HFFc6 (cell line): ENCODE results near the gene NAV2. TPM values are rescaled to one million over a fixed set of nuclear protein-coding genes. Genes with fewer than 3 reads are reported as not detected.
A peak's percentile ranks its signal among the peaks of the same experiment; 100 is the strongest.

Experiments used
- DNase-seq: peaks from one replicate; pipeline ENCODE4 v3.0.0-alpha.2; 2018
- H3K27ac Mint-ChIP-seq: 2 replicates; pipeline ENCODE4 v1.8.0; 2020; ENCODE audit warnings: mild to moderate bottlenecking, mixed read lengths
- H3K27me3 Mint-ChIP-seq: 2 replicates; pipeline ENCODE4 v1.8.0; 2021; ENCODE audit warnings: mild to moderate bottlenecking, moderate library complexity, mixed read lengths; ENCODE audit not compliant: insufficient read depth
- H3K36me3 Mint-ChIP-seq: 2 replicates; pipeline ENCODE4 v1.8.0; 2021; ENCODE audit warnings: low read depth, mixed read lengths
- H3K4me1 Mint-ChIP-seq: 2 replicates; pipeline ENCODE4 v1.8.0; 2020; ENCODE audit warnings: low read depth, mixed read lengths
- H3K4me3 Mint-ChIP-seq: 2 replicates; pipeline ENCODE4 v1.8.0; 2020; ENCODE audit warnings: mild to moderate bottlenecking, moderate library complexity, mixed read lengths
- H3K9me3 Mint-ChIP-seq: 2 replicates; pipeline ENCODE4 v1.8.0; 2020; ENCODE audit warnings: mild to moderate bottlenecking, mixed read lengths
- total RNA-seq, 6 experiments: library from RNA; stranded (reverse); fragmentation: NEBNext Ultra II Directional; extraction: Animal tissue kit (Norgen Biotek cat#: 25700); gene quantifications; 2 replicates in 1 of 6; 3 replicates in 5 of 6; pipeline ENCODE4 v1.2.3, GENCODE V29; 2021
- TF ChIP-seq, protein P1 (sequence below): fragments of 200-600 bp; sonication (generic); IDR thresholded peaks from 2 replicates; pipeline ENCODE4 v1.5.0; 2021; ENCODE audit warnings: antibody characterized with exemption, mild to moderate bottlenecking

Gene NAV2
- total RNA-seq, 6 experiments from 2014 or later = 12.4 to 34.9 (median 31.8) TPM

DNA sequence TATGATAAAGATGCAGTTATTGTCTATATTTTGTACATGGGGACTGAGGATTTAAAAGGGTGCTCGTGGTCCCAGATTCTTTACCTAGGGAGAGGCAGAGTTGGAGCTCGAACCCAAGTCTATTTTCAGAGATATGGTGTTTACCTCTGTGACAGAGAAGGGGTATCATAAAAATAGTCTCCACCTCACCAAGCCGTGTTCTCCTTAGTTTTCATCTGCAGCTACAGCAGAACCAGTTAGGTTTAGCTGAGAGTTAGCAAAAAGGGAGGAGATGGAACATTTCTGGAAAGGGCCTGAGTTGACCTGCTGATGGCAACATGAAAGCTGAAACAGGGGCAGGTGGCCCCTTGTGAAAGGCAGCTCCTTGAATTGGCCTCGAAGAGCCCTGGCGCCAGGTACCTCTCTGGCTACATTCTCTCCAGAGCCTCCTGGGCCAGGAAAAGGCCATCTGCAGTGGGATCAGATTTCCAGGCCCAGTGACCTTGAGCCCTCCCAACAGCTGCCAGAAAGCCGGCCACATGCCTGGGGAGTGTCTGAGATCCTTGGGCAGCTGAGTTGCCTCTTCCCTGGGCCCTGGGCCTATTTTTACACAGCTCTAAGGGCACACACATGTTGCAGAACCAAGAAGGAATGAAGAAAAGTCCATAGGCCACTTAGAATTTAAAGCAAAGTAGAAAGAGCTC, 136.6 kb downstream of the NAV2 start:
- Mint-ChIP-seq H3K9me3 (no peaks in the 10 kb centered on the region), H3K36me3 (peaks cover 19% of the 10 kb centered on the region), H3K4me3 (no peak overlapping the region), H3K27me3 (no peaks in the 10 kb centered on the region; the same call in 1 of the 2 replicates), H3K4me1 (peaks cover 44% of the 10 kb centered on the region), H3K27ac (no peak overlapping the region; the same call in 1 of the 2 replicates)
- TF ChIP-seq, protein P1, sequence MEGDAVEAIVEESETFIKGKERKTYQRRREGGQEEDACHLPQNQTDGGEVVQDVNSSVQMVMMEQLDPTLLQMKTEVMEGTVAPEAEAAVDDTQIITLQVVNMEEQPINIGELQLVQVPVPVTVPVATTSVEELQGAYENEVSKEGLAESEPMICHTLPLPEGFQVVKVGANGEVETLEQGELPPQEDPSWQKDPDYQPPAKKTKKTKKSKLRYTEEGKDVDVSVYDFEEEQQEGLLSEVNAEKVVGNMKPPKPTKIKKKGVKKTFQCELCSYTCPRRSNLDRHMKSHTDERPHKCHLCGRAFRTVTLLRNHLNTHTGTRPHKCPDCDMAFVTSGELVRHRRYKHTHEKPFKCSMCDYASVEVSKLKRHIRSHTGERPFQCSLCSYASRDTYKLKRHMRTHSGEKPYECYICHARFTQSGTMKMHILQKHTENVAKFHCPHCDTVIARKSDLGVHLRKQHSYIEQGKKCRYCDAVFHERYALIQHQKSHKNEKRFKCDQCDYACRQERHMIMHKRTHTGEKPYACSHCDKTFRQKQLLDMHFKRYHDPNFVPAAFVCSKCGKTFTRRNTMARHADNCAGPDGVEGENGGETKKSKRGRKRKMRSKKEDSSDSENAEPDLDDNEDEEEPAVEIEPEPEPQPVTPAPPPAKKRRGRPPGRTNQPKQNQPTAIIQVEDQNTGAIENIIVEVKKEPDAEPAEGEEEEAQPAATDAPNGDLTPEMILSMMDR = no peak
- DNase-seq = no peak

DNA sequence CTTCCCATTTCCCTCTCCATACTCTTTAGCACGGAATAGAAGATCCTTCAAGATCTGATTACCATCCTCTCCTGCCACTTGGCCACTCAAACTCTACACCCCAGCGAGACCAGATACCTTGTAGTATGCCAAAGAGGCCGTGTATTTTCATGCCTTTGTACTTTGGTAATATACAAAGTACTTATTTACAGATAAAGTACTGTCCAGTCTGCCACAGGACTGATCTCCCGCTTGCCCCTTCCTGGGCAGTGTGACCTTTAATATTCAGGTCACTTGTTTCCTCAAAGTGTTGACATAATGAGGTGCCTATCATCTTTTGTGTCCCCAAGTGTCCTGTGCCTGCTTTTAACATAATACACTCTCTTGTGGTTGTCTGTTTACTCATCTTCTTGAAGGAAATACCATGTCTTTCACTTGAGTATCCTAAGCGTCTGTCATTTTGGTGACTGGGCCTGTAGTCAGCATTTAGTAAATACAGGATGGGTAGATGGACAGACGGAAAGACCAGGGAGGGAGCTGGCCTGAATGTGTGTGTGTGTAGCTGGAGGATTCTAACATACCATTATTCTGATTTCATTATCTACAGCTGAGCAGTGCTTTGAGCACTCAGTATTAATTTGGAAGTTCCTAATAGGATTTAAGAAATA, 137.4 kb downstream of the NAV2 start:
- TF ChIP-seq, protein P1 = no peak
- H3K9me3 Mint-ChIP-seq = no peaks in the 10 kb centered on the region
- no peaks in the 10 kb centered on the region; the same call in 1 of the 2 replicates for H3K27me3 Mint-ChIP-seq
- peaks cover 19% of the 10 kb centered on the region for H3K36me3 Mint-ChIP-seq
- H3K4me1 Mint-ChIP-seq = peaks cover 49% of the 10 kb centered on the region
- H3K4me3 Mint-ChIP-seq = no peak overlapping the region
- DNase-seq = no peak
- no peak overlapping the region; the same call in 1 of the 2 replicates for H3K27ac Mint-ChIP-seq

DNA sequence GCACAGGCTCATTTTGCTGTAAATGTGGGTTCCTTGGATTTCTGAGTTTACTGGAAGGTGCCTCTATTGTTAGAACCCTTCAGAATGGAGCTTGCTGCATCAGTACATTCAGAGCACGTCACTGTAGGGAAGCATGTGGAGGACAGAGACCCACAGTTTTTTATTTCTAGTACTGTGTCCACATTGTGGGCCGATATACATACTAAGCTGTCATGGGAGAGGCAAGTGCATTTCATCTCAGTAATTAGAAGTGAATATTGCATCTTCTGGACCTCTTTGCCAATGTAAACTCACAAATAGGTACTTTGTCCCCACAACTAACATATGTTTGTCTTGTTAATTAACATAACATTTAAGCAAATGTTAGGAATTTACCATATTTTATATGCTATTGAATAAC, 139.7 kb downstream of the NAV2 start:
- no peak overlapping the region for H3K4me3 Mint-ChIP-seq
- TF ChIP-seq, protein P1 = no peak
- no peak for DNase-seq
- no peaks in the 10 kb centered on the region for H3K9me3 Mint-ChIP-seq
- H3K27me3 Mint-ChIP-seq = no peaks in the 10 kb centered on the region; the same call in 1 of the 2 replicates
- H3K4me1 Mint-ChIP-seq = peaks cover 49% of the 10 kb centered on the region
- H3K27ac Mint-ChIP-seq = no peak overlapping the region
- peaks cover 27% of the 10 kb centered on the region for H3K36me3 Mint-ChIP-seq

DNA sequence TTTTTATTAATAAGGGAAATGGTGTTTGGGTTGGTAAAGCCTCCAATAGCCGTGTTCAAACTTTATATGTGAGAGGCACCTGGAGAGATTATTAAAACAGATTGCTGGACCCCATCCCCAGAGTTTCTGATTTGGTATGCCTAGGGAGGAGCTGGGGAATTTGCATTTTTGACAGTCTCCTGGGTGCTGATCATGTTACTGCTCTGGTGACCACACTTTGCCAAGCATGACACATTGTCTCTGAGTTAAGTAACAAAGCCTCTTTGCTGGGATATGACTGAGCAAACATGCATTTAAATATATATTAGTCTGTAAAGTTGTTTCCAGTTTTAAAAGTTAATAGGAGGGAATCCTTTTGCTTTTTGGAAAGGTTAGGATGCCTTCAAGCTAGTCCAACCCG, 140.4 kb downstream of the NAV2 start:
- peak; percentile 34 for DNase-seq
- peak overlapping the region; percentile 7; the same call in 1 of the 2 replicates for H3K27ac Mint-ChIP-seq
- peaks cover 31% of the 10 kb centered on the region for H3K36me3 Mint-ChIP-seq
- peaks cover 49% of the 10 kb centered on the region for H3K4me1 Mint-ChIP-seq
- H3K9me3 Mint-ChIP-seq = no peaks in the 10 kb centered on the region
- TF ChIP-seq, protein P1 = no peak
- no peaks in the 10 kb centered on the region; the same call in 1 of the 2 replicates for H3K27me3 Mint-ChIP-seq
- no peak overlapping the region for H3K4me3 Mint-ChIP-seq

DNA sequence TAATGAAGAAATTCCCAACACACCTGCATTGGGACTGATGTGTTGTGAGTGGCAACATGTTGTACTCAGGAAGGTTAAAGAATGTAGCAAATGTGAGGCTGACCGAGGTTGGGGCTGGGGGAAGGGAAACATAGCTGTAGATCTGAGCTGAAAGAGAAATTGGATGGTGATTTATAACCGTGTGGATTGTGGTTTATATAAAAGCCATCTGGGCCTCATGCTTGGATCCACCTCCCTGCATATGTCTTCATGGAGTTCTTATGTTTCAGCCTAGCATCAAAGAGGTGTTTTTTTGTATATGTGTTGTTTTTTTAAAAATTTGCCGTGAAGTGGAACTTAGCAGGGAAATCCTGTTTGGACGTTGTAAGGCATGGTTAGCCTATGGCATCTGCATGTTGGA, 141.3 kb downstream of the NAV2 start:
- DNase-seq = no peak
- Mint-ChIP-seq H3K4me1 (peaks cover 45% of the 10 kb centered on the region), H3K36me3 (peaks cover 35% of the 10 kb centered on the region), H3K27ac (no peak overlapping the region), H3K9me3 (no peaks in the 10 kb centered on the region), H3K27me3 (no peaks in the 10 kb centered on the region; the same call in 1 of the 2 replicates), H3K4me3 (no peak overlapping the region)
- TF ChIP-seq, protein P1 = no peak
